Panc1 (cell line): ENCODE measurements around the gene PPP1R12A.

Experiments used
- CTCF ChIP-seq: fragments of 450-650 bp; IDR thresholded peaks from 2 replicates; pipeline ENCODE4 v1.5.1; 2017; ENCODE audit warnings: mild to moderate bottlenecking
- POLR2AphosphoS5 ChIP-seq: IDR thresholded peaks from 2 replicates; pipeline ENCODE4 v1.6.1; 2012; ENCODE audit warnings: mild to moderate bottlenecking, low read depth, low read length, moderate library complexity
- TCF7L2 ChIP-seq: IDR thresholded peaks from 2 replicates; pipeline ENCODE4 v1.6.1; 2011; ENCODE audit warnings: mild to moderate bottlenecking, low read depth, low read length, inconsistent platforms

DNA sequence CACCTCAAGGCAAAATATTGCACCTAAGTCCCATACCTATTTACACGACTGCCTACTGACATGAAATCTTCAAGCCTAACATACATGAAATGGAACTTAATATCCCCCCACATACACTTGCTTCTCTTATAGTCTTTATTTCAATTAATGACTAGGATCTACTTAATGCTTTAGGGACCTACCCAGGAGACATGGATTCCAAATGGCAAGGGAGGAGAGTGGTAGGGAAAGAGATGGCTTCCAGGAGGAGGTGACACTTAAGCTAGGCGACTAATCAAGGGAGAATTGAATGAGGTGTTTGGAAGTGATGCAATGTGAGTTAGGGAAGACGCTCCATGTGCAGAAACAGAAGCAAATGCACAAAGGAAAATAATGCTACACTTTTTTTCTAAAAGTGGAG is 9.7 kb upstream of the PPP1R12A start:
- TF ChIP-seq CTCF (no peak), TCF7L2 (no peak), POLR2AphosphoS5 (no peak)
